GM18507 (cell line): ENCODE results near the gene CORO7.
A peak's percentile ranks its signal among the peaks of the same experiment; 100 is the strongest.
"Not testable (repeated sequence)": the region's sequence is repeated elsewhere in the genome, so short reads cannot be mapped to it uniquely, and the experiment has no call there.

ENCODE experiments used
- DNase-seq: peaks from one replicate; pipeline ENCODE4 v3.0.0; 2011; ENCODE audit warnings: low read depth; ENCODE audit not compliant: insufficient read length; ENCODE audit errors: extremely low spot score
- FAIRE-seq: peaks from 2 replicates; lab custom pipeline; 2011; peaks lifted over from hg19 to GRCh38; lab: Jason Lieb, UNC

CORO7 gene

DNA sequence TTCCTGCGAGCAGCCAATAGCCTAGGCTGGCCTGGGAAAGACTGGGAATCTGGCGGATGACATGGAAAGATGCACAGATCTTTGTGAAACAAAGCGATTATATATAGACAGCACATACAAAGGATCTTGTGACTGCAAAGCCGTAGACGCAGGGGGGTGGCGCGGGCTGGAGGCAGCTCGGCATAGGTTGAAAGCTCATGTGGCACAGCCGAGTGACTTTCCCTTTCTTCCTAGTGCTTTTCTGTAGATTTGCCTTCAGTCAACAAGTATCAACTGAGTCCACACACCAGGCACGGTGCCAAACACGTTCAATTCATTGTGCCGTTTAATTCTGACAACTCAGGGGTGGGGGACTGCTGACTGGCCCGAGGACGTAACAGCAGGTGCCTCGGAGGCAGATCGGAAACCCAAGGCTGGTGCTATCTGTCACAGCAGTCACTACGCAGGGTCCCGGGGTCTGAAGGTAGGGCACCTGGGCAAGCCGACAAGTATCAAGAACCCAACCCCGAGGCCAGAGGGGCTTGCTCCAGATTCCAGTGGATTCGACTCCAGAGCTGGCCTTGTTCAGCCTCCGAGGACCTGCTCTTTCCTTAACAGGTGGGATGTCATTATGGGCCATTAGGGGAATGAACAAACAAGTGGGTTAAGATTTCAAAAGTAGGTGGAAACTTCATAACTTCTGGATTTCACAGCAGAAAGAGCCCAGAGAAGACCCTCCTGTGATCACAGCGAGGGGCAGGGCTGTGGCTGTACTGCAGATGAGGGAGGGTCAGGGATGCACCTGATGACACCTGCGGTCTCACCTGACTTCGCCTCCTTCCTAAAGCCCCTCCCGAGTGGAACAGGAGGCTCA, 71.2 kb downstream of the CORO7 start:
- FAIRE-seq: no peak

DNA sequence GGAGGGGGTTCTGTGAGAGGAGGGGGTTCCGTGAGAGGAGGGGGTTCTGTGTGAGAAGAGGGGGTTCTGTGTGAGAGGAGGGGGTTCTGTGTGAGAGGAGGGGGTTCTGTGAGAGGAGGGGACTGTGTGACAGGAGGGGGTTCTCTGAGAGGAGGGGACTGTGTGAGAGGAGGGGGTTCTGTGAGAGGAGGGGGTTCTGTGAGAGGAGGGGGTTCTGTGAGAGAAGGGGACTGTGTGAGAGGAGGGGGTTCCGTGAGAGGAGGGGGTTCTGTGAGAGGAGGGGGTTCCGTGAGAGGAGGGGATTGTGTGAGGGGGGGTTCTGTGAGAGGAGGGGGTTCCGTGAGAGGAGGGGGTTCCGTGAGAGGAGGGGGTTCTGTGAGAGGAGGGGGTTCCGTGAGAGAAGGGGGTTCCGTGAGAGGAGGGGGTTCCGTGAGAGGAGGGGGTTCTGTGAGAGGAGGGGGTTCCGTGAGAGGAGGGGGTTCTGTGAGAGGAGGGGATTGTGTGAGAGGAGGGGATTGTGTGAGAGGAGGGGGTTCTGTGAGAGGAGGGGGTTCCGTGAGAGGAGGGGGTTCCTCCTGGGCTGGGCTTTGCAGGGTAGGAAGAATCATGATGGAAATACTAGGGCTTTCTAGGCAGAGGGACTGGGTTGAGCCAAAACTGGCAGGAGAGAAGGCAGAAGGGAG, 72.0 kb downstream of the CORO7 start:
- FAIRE-seq, DNase-seq: not testable (repeated sequence)

More for the DNA sequence above, 71.2 kb downstream of the CORO7 start:
- no peak for DNase-seq

- DNase-seq (no peak), FAIRE-seq (no peak)
Measured at GRCh38 chr16:4342866-4343744, 73.3 kb downstream of the CORO7 start.

DNA sequence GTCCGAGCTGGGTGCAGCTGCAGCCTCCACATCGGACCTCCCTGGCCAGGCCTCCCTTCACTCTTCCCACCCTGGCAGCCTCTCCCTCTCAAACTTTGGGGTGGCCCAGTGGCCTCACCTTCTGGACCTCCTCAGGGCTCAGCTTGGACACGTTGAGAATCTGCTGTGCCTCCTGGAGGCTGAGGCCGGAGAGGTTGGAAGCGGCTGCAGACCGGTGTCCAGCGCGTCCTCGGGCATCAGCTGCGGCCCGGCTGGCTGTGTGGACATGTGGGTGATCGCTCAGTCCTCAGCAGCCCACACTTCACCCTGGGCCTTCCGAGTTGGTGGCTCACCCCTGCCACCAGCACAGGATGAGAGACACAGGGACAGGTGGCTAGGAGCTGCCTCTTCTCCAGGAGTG, 75.1 kb downstream of the CORO7 start:
- FAIRE-seq: no peak

DNA sequence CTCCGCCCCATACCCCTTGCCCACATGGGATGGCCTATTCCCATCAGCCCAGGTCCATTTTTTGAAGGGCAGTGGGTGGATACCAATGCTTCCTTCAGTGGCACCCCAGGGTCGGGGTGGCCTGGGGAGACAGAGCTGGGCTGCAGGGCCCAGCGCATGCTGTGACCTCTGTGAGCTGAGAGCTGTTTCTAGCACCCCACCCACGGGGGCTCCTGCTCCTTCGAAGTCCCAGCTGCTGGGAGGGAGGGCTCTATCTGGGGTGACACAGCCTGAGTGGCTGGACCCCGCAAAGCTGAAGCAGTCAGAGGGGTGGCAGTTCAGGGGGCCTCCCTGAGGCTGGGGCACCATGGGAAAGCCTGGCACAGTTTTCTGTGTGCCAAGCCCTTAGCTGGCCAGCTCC, 76.0 kb downstream of the CORO7 start:
- no peak for DNase-seq
- FAIRE-seq: no peak

More for the DNA sequence above, 75.1 kb downstream of the CORO7 start:
- no peak for DNase-seq

DNA sequence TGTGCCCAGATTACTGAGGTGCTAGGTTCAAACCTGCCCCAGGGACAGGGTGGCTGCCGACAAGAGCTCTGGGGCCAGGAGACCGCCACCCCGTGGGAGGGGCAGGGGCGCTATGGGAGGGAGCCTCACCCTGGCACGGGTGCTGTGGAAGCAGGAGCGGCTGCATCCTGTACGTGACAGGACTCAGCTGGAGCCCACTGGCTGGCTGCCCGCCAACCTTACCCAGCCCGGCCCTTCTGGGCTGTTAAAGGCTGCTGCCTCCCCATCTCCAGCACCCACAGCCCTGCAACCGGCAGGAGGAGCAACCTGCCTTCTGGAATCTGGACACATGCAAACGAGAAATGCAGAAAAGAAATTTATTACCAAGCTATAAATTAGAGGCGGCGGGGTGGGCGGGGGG, 76.5 kb downstream of the CORO7 start:
- no peak for FAIRE-seq
- DNase-seq: no peak

DNA sequence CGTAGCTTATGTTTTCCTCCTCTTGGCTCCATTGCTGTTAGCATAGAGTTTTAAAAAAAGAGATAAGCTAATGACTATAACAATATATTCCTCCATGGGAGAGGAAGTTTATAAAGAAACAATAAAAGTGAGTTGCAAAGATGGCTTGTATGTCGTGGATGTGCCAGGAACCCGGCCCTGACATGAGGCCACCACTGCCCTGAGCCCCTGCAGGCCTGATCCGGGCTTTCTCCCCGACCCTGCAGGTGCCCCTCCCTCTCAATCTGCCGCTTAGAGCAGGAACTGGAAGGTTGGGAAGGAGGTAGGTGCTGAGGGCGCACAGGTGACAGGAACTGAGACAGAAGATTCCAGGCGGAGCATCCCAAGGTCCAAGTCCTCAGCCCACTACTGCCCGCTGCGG, 76.9 kb downstream of the CORO7 start:
- DNase-seq (no peak), FAIRE-seq (no peak)

- DNase-seq (no peak), FAIRE-seq (no peak)
Measured at GRCh38 chr16:4338712-4339299, 77.6 kb downstream of the CORO7 start.

DNA sequence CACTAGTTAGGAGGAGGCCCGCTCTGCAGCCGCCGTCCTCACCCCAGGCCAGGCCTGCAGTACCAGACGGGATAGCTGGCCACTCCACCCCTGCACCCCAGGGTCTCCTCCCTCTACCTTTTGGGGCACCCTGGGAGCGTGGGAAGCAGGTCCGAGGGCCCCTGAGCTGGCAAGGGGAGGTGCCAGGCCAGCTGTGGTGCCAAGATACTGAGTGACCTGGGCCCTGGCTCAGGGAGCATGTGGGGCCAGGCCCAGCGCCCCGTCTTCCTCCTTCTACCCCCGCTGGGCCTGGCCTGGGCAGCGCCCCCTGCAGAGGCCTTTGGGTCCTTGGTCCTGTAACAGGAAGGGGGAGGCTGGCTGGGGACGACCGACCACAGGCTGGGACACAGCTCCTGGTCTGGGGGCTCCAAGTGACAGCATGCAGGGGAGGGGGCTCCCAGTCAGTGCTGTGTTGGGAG, 78.2 kb downstream of the CORO7 start:
- FAIRE-seq: no peak

DNA sequence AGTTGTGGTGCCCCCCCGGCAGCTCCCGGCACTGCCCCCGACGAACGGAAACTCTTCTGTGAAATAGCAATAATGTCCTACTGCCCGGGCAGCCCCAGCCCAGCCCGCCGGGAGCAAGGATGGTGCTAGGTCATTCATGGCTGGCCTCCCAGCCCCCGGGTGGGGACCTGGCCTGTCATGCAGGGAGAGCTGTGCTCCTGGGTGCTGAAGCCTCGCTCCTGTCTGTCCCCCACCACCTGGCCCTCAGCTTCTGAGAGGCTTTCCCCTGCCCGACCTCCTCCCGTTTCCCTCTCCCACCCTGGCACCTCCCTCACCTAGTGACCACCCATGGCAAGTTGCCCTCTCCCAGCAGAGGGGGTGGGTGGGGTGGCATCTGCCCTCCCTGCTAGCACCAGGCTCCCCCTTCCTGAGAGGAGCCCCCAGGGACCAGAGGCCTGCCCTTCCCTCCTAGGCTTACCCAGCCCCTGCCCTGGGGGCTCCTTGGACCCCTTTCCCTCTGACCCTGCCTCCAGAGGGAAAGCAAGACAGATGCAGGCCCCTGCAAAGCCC, 78.8 kb downstream of the CORO7 start:
- FAIRE-seq (no peak), DNase-seq (no peak)

More for the DNA sequence above, 78.2 kb downstream of the CORO7 start:
- DNase-seq: no peak

GRCh38 chr16:4336701-4337539, 79.5 kb downstream of the CORO7 start:
- DNase-seq: no peak
- no peak for FAIRE-seq

- FAIRE-seq (no peak), DNase-seq (no peak)
Measured at GRCh38 chr16:4334724-4335495, 81.5 kb downstream of the CORO7 start.

- FAIRE-seq, DNase-seq: not testable (repeated sequence)
Measured at GRCh38 chr16:4333714-4334113, 82.7 kb downstream of the CORO7 start.

DNA sequence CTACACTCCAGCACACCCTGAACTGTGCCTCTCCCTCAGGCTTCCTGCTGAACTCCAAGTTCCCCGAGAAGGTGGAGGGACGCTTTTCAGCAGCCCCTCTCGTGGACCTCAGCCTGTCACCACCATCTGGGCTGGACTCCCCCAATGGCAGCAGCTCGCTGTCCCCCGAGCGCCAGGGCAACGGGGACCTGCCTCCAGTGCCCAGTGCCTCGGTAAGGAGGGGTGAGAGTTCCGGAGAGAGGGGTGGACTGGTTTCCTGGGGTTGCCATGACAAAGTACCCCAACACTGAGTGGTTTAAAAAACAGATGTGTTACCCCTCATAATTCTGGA, 83.1 kb downstream of the CORO7 start:
- DNase-seq (no peak), FAIRE-seq (no peak)

DNA sequence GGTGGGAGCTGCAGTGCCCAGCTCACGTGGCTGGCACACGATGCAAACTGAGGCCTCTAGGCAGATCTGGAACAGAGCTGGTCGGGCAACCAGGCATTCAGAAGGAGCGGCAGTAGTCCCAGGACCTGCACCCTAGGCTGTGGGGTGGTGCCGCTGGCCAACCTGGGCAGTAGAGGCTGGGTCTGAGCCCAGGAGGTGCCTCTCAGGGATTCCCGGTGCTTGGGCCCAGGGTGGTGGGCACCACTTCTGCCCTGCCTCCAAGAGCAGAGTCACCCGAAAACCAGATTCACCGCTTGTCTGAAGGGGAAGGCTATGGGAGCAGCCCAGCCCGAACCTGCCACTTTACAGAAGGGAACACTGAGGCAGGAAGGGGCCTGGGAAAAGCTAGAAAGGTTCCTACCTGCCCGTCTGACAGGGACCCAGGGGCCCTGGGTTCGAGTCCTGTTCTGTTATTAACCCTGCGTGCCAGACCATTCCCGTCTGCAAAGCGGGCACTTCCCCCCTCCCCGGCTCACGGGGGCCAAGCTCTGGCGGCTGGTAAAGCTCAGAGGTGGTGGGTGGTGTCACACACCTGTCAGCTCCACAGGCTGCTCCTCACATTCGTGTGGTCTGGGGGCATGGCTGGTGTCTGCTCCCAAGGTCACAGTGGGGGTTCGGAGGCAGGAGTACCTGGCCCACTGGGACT, 83.6 kb downstream of the CORO7 start:
- DNase-seq (no peak), FAIRE-seq (no peak)

DNA sequence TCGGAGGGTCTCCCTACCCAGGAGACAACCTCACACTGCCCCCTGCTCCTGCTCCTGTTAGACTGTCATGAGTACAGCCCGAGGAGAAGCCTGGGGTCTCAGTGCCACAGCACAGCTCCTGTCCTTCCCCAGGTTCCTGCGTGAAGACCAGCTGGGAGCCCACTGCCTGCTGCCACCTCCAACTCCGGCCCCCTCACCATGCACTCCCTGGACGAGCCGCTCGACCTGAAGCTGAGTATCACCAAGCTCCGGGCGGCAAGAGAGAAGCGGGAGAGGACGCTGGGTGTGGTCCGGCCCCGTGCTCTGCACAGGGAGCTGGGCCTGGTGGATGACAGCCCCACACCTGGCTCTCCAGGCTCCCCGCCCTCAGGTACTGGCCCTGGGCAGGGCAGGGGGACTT, 84.3 kb downstream of the CORO7 start:
- DNase-seq (no peak), FAIRE-seq (no peak)

DNA sequence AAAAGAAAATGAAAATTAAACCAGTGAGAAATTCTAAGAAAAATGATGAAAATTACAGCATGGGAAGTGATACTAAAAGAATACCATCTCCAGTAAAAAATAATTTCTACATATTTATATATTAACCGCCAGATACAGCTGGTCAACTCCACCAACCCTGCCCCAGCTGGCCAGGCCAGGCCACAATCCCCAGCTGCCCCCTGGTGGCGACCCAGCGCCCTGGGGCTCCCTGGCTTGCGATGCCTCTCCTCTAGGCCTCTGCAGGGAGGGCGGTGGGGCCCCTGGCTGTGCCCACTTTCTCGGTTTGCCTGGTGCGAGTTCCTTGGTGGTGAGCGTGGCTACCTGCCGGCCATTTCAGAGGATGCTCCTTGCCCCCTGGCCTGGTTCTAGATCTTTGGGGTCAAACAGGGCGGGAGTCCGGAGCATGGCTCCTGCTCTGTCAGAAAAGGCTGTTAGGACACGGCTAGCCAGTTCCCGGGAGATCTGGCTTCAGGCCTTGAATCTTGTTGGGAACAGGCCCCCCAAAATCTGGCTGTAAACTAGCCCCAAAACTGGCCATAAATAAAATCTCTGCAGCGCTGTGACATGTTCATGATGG, 86.0 kb downstream of the CORO7 start:
- peak; percentile 84 for DNase-seq
- peak; percentile 70 for FAIRE-seq
